ENCODE data around the gene BEND7.

GRCh38 chr10:13449296-13449695 lies 79.5 kb downstream of the BEND7 start:
- TF ChIP-seq, protein P1, sequence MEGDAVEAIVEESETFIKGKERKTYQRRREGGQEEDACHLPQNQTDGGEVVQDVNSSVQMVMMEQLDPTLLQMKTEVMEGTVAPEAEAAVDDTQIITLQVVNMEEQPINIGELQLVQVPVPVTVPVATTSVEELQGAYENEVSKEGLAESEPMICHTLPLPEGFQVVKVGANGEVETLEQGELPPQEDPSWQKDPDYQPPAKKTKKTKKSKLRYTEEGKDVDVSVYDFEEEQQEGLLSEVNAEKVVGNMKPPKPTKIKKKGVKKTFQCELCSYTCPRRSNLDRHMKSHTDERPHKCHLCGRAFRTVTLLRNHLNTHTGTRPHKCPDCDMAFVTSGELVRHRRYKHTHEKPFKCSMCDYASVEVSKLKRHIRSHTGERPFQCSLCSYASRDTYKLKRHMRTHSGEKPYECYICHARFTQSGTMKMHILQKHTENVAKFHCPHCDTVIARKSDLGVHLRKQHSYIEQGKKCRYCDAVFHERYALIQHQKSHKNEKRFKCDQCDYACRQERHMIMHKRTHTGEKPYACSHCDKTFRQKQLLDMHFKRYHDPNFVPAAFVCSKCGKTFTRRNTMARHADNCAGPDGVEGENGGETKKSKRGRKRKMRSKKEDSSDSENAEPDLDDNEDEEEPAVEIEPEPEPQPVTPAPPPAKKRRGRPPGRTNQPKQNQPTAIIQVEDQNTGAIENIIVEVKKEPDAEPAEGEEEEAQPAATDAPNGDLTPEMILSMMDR (IDR thresholded peaks at IDR 0.05; ENCODE audit: control extremely low read depth in 1 of 3, insufficient read depth in 1 of 3, low read depth in 1 of 3, low read length in 3 of 3) = no peak
- TF ChIP-seq SP2 (IDR thresholded peaks at IDR 0.05; ENCODE audit: low read length) = no peak
